Measurements from ENCODE around the gene RBPJL. TPM values are rescaled to one million over a fixed set of nuclear protein-coding genes. Genes with fewer than 3 reads are reported as not detected.

Gene RBPJL
- total and polyA plus RNA-seq, 2 of the 13 experiments (the other 11 are each of a cell fraction or from before 2014, with no cell fraction given): not detected

DNA sequence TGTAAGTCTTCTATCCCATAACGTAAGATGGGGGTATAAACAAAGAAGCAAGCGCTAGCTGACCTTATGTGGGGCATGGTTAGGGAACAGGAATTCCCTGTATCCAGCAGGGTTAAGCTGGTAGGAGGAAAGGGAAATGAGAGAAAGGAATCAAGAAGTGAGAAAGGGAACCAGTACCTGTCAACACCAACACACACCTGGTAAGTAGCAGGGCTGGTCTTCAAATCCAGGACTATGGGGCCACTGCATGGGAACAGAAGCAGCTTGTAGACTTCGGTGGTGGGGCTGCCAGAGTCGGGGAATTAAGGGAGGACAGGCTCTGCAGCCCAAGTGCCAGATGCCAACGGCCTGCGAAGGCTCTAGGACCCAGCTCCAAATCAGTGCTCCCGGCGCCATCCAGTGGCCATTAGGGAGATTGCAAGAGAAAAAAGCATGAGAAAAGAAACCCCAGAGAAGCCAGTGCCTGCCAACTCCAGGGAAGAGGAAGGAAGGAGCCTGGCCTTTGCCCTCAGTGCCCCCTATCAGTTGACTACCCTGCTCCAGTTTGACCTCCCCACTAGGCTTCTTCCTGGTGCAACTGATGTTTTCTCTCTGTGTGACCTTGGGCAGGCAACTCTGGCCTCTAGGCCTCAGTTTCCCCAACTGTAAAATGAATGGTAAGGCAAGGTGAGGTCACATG, 15.8 kb upstream of the RBPJL start (continued):
- TF ChIP-seq, protein P1, sequence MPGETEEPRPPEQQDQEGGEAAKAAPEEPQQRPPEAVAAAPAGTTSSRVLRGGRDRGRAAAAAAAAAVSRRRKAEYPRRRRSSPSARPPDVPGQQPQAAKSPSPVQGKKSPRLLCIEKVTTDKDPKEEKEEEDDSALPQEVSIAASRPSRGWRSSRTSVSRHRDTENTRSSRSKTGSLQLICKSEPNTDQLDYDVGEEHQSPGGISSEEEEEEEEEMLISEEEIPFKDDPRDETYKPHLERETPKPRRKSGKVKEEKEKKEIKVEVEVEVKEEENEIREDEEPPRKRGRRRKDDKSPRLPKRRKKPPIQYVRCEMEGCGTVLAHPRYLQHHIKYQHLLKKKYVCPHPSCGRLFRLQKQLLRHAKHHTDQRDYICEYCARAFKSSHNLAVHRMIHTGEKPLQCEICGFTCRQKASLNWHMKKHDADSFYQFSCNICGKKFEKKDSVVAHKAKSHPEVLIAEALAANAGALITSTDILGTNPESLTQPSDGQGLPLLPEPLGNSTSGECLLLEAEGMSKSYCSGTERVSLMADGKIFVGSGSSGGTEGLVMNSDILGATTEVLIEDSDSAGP (CRISPR knock-in tag; IDR thresholded peaks at IDR 0.05; ENCODE audit: borderline replicate concordance): peak; percentile 20; the same call in 1 of the 2 replicates
- TF ChIP-seq SALL1 (CRISPR knock-in tag; IDR thresholded peaks at IDR 0.05): peak; percentile 21; the same call in 1 of the 2 replicates
- TF ChIP-seq ZNF670 (CRISPR knock-in tag; IDR thresholded peaks at IDR 0.05; ENCODE audit: borderline replicate concordance): 0 out of 2 replicates have a peak, but pooled peaks have one; percentile 52
- no peak for TF ChIP-seq DNMT3B (CRISPR knock-in tag; conservative IDR thresholded peaks at IDR 0.05)
- peak; percentile 98 for TF ChIP-seq XRCC5 (optimal IDR thresholded peaks at IDR 0.05; ENCODE audit: low read length)
- 0 out of 4 replicates have a peak, but pooled peaks of 1 of the 2 experiments have one; percentile 33 for TF ChIP-seq KLF16 (CRISPR knock-in tag; IDR thresholded peaks at IDR 0.05)
- no peak for TF ChIP-seq CBFB (CRISPR knock-in tag; IDR thresholded peaks at IDR 0.05)
- TF ChIP-seq TCF12 (IDR thresholded peaks at IDR 0.05): no peak
- TF ChIP-seq TCF12 (CRISPR knock-in tag; IDR thresholded peaks at IDR 0.05): 0 out of 2 replicates have a peak, but pooled peaks have one; percentile 24
- TF ChIP-seq TEAD3 (CRISPR knock-in tag; optimal IDR thresholded peaks at IDR 0.05; ENCODE audit: borderline replicate concordance): peak; percentile 46
- TF ChIP-seq JUND (CRISPR knock-in tag; IDR thresholded peaks at IDR 0.05): no peak
- 0 out of 2 replicates have a peak, but pooled peaks have one; percentile 29 for TF ChIP-seq THRA (CRISPR knock-in tag; IDR thresholded peaks at IDR 0.05; ENCODE audit: borderline replicate concordance)
- TF ChIP-seq ZNF660 (CRISPR knock-in tag; IDR thresholded peaks at IDR 0.05; ENCODE audit: borderline replicate concordance, low read depth): no peak
- TF ChIP-seq, protein P2, sequence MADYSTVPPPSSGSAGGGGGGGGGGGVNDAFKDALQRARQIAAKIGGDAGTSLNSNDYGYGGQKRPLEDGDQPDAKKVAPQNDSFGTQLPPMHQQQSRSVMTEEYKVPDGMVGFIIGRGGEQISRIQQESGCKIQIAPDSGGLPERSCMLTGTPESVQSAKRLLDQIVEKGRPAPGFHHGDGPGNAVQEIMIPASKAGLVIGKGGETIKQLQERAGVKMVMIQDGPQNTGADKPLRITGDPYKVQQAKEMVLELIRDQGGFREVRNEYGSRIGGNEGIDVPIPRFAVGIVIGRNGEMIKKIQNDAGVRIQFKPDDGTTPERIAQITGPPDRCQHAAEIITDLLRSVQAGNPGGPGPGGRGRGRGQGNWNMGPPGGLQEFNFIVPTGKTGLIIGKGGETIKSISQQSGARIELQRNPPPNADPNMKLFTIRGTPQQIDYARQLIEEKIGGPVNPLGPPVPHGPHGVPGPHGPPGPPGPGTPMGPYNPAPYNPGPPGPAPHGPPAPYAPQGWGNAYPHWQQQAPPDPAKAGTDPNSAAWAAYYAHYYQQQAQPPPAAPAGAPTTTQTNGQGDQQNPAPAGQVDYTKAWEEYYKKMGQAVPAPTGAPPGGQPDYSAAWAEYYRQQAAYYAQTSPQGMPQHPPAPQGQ (CRISPR knock-in tag; IDR thresholded peaks at IDR 0.05; ENCODE audit: borderline replicate concordance): no peak
- TF ChIP-seq ZNF253 (CRISPR knock-in tag; IDR thresholded peaks at IDR 0.05; ENCODE audit: borderline replicate concordance): no peak
- no peak for TF ChIP-seq HOXA9 (CRISPR knock-in tag; IDR thresholded peaks at IDR 0.05; ENCODE audit: borderline replicate concordance)
- TF ChIP-seq ZNF619 (CRISPR knock-in tag; IDR thresholded peaks at IDR 0.05): 0 out of 2 replicates have a peak, but pooled peaks have one; percentile 38
- no peak for TF ChIP-seq YEATS2 (CRISPR knock-in tag; IDR thresholded peaks at IDR 0.05; ENCODE audit: borderline replicate concordance)
- TF ChIP-seq ZNF124 (CRISPR knock-in tag; IDR thresholded peaks at IDR 0.05): peak; percentile 71; the same call in 1 of the 2 replicates
- TF ChIP-seq ZBTB38 (CRISPR knock-in tag; IDR thresholded peaks at IDR 0.05): no peak
- no peak for TF ChIP-seq NR1H2 (CRISPR knock-in tag; IDR thresholded peaks at IDR 0.05; ENCODE audit: borderline replicate concordance, low read depth)

Data from HepG2 (cell line).